NCI-H446 treated with DMSO at 0.1 percent for 48 hours (cell line): ENCODE data around the gene SLC12A8.

Experiments
- DNase-seq: peaks from one replicate; lab custom pipeline; 2025; lab: John Stamatoyannopoulos, UW

The SLC12A8 gene

GRCh38 chr3:125073390-125073905 lies 139.1 kb downstream of the SLC12A8 start:
- DNase-seq = peak; percentile 76

GRCh38 chr3:125072749-125073389 lies 139.7 kb downstream of the SLC12A8 start:
- peak; percentile 80 for DNase-seq

- peak; percentile 97 for DNase-seq
These were observed 140.2 kb downstream of the SLC12A8 start for GRCh38 chr3:125072301-125072700.

- DNase-seq = no peak
These were observed 142.4 kb downstream of the SLC12A8 start for GRCh38 chr3:125069968-125070745.

GRCh38 chr3:125069452-125069851 lies 143.1 kb downstream of the SLC12A8 start:
- DNase-seq = no peak

- no peak for DNase-seq
These were observed 144.3 kb downstream of the SLC12A8 start for GRCh38 chr3:125068265-125068664.

GRCh38 chr3:125067225-125067624 lies 145.3 kb downstream of the SLC12A8 start:
- no peak for DNase-seq

- DNase-seq = no peak
These were observed 149.5 kb downstream of the SLC12A8 start for GRCh38 chr3:125062904-125063618.

- DNase-seq = no peak
These were observed 150.9 kb downstream of the SLC12A8 start for GRCh38 chr3:125061646-125062045.

GRCh38 chr3:125061170-125061569 lies 151.4 kb downstream of the SLC12A8 start:
- no peak for DNase-seq

- no peak for DNase-seq
These were observed 152.9 kb downstream of the SLC12A8 start for GRCh38 chr3:125059488-125060245.

- no peak for DNase-seq
These were observed 153.6 kb downstream of the SLC12A8 start for GRCh38 chr3:125058959-125059358.

- no peak for DNase-seq
These were observed 154.0 kb downstream of the SLC12A8 start for GRCh38 chr3:125058529-125058928.

- DNase-seq = no peak
These were observed 155.2 kb downstream of the SLC12A8 start for GRCh38 chr3:125057186-125057850.

- peak; percentile 83 for DNase-seq
These were observed 156.4 kb downstream of the SLC12A8 start, which contains the start of gene HEG1 for GRCh38 chr3:125055913-125056745. HEG1 (minus strand) TSS chr3:125055997; CDS start chr3:125055890, 107 bp downstream.

- DNase-seq = no peak
These were observed 157.1 kb downstream of the SLC12A8 start for GRCh38 chr3:125055331-125055912.

GRCh38 chr3:125054449-125055329 lies 157.9 kb downstream of the SLC12A8 start:
- DNase-seq = no peak

- no peak for DNase-seq
These were observed 158.5 kb downstream of the SLC12A8 start for GRCh38 chr3:125054062-125054448.

- DNase-seq = no peak
These were observed 159.2 kb downstream of the SLC12A8 start for GRCh38 chr3:125053304-125053699.
